Panc1 (cell line): ENCODE data around the gene NDUFS6. TPM values are rescaled to one million over a fixed set of nuclear protein-coding genes. Genes with fewer than 3 reads are reported as not detected.

ENCODE experiments used
- ATAC-seq: fragments of 200-7000 bp; cut with Tn5 transposase; 2 replicates; pipeline ENCODE4 v1.9.1; 2020; ENCODE audit warnings: mild to moderate bottlenecking, moderate library complexity
- BruUV-seq: library from RNA; stranded (reverse); fragments of 400-500 nt; replicated peaks from 2 replicates; lab custom pipeline; 2021; lab: Mats Ljungman, UMichigan
- CTCF ChIA-PET: fragments of 300-600 bp; sonication (Branson Sonifier 250); formaldehyde crosslinking; loops from one replicate; lab custom pipeline; 2022; ENCODE audit warnings: antibody characterized with exemption; lab: Charles Lee
- POLR2A ChIA-PET: fragments of 300-600 bp; sonication (Branson Sonifier 250); formaldehyde crosslinking; loops from one replicate; lab custom pipeline; 2022; ENCODE audit warnings: antibody characterized with exemption; lab: Charles Lee
- DNase-seq: peaks from one replicate; pipeline ENCODE4 v3.0.0-alpha.2; 2010; ENCODE audit warnings: low read depth, low spot score
- H3K27ac ChIP-seq: 2 replicates; pipeline ENCODE4 v1.5.1; 2011; ENCODE audit warnings: mild to moderate bottlenecking, low read length, inconsistent platforms
- H3K27me3 ChIP-seq: fragments of 200-500 bp; sonication (Bioruptor generic); 2 replicates; pipeline ENCODE4 v1.6.0; 2014; ENCODE audit warnings: low read length, inconsistent platforms; ENCODE audit not compliant: control insufficient read depth, insufficient read depth
- H3K36me3 ChIP-seq: fragments of 200-500 bp; sonication (Bioruptor generic); 2 replicates; pipeline ENCODE4 v1.5.1; 2014; ENCODE audit warnings: inconsistent platforms, mild to moderate bottlenecking, low read length, moderate library complexity; ENCODE audit not compliant: control insufficient read depth, insufficient read depth
- H3K4me1 ChIP-seq: 2 replicates; pipeline ENCODE4 v1.5.1; 2011; ENCODE audit warnings: inconsistent platforms, mild to moderate bottlenecking, low read length, moderate library complexity; ENCODE audit not compliant: control insufficient read depth, insufficient read depth
- H3K4me3 ChIP-seq, 2 experiments: 2 replicates each; pipeline ENCODE4 v1.5.1; 2011 to 2012; ENCODE audit warnings: low read depth in 2 of 2, low read length in 2 of 2, mild to moderate bottlenecking in 2 of 2, inconsistent platforms in 1 of 2, moderate library complexity in 1 of 2
- H3K9me3 ChIP-seq: fragments of 200-500 bp; sonication (Bioruptor generic); 2 replicates; pipeline ENCODE4 v1.5.1; 2014; ENCODE audit warnings: low read depth, mild to moderate bottlenecking, inconsistent platforms, low read length, moderate library complexity; ENCODE audit not compliant: control insufficient read depth, insufficient read depth
- POLR2AphosphoS5 ChIP-seq: IDR thresholded peaks from 2 replicates; pipeline ENCODE4 v1.6.1; 2012; ENCODE audit warnings: mild to moderate bottlenecking, low read depth, low read length, moderate library complexity
- SIN3A ChIP-seq: IDR thresholded peaks from 2 replicates; pipeline ENCODE4 v1.6.1; 2012; ENCODE audit warnings: low read depth, mild to moderate bottlenecking, low read length, moderate library complexity, borderline replicate concordance; ENCODE audit not compliant: insufficient read depth
- TCF7L2 ChIP-seq: IDR thresholded peaks from 2 replicates; pipeline ENCODE4 v1.6.1; 2011; ENCODE audit warnings: mild to moderate bottlenecking, low read depth, low read length, inconsistent platforms
- in situ Hi-C: cut with HindIII; loops from 2 replicates; pipeline ENCODE4 v1.10.0; 2016; ENCODE audit warnings: low sequenced_read_pairs, low pct_unique_long_range_greater_than_20kb
- intact Hi-C: fragments of 100-400 bp; cut with micrococcal nuclease; formaldehyde crosslinking; loops from one replicate; pipeline ENCODE4 v1.10.0; 2022; ENCODE audit not compliant: unreplicated experiment
- total RNA-seq: library from RNA; stranded (reverse); gene quantifications from one replicate; pipeline ENCODE4 v1.2.1, GENCODE V29; 2021; ENCODE audit not compliant: unreplicated experiment
- TF ChIP-seq, protein P1 (sequence below): fragments of 450-650 bp; IDR thresholded peaks from 2 replicates; pipeline ENCODE4 v1.5.1; 2017; ENCODE audit warnings: mild to moderate bottlenecking
- TF ChIP-seq, protein P2 (sequence below), 2 experiments: IDR thresholded peaks; 2 replicates each; pipeline ENCODE4 v1.6.1; 2011 to 2012; ENCODE audit warnings: low read depth in 2 of 2, control low read depth in 1 of 2, low read length in 1 of 2, mild to moderate bottlenecking in 1 of 2, moderate library complexity in 1 of 2; ENCODE audit not compliant: insufficient read depth in 1 of 2

NDUFS6 gene
- total RNA-seq, 1 experiment from 2014 or later, result 70.6 TPM

DNA sequence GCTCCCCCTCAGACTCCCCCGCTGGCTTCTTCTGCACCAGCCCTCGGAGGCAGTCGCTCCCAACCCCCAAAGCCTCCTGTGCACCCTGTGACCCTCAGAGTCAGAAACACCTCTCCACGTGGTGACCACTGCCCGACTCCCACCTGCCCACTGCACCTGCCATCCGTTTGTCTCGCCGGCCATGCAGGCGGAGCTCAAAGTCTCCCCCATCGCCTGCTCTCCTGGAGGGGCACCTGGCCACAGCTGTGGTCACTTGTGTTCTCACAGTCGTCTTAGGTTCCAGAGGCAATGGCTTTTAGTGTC, 39.8 kb upstream of the NDUFS6 start:
- ATAC-seq (no peak), DNase-seq (no peak)
- in situ Hi-C loops (no loop called here), intact Hi-C loops (no loop called here)
- no peak overlapping the region for H3K4me3 ChIP-seq
- no peak overlapping the region for H3K27ac ChIP-seq
- TF ChIP-seq SIN3A, result no peak
- TF ChIP-seq TCF7L2, result no peak
- no peak for TF ChIP-seq POLR2AphosphoS5
- TF ChIP-seq, protein P1, sequence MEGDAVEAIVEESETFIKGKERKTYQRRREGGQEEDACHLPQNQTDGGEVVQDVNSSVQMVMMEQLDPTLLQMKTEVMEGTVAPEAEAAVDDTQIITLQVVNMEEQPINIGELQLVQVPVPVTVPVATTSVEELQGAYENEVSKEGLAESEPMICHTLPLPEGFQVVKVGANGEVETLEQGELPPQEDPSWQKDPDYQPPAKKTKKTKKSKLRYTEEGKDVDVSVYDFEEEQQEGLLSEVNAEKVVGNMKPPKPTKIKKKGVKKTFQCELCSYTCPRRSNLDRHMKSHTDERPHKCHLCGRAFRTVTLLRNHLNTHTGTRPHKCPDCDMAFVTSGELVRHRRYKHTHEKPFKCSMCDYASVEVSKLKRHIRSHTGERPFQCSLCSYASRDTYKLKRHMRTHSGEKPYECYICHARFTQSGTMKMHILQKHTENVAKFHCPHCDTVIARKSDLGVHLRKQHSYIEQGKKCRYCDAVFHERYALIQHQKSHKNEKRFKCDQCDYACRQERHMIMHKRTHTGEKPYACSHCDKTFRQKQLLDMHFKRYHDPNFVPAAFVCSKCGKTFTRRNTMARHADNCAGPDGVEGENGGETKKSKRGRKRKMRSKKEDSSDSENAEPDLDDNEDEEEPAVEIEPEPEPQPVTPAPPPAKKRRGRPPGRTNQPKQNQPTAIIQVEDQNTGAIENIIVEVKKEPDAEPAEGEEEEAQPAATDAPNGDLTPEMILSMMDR, result no peak
- TF ChIP-seq, protein P2, sequence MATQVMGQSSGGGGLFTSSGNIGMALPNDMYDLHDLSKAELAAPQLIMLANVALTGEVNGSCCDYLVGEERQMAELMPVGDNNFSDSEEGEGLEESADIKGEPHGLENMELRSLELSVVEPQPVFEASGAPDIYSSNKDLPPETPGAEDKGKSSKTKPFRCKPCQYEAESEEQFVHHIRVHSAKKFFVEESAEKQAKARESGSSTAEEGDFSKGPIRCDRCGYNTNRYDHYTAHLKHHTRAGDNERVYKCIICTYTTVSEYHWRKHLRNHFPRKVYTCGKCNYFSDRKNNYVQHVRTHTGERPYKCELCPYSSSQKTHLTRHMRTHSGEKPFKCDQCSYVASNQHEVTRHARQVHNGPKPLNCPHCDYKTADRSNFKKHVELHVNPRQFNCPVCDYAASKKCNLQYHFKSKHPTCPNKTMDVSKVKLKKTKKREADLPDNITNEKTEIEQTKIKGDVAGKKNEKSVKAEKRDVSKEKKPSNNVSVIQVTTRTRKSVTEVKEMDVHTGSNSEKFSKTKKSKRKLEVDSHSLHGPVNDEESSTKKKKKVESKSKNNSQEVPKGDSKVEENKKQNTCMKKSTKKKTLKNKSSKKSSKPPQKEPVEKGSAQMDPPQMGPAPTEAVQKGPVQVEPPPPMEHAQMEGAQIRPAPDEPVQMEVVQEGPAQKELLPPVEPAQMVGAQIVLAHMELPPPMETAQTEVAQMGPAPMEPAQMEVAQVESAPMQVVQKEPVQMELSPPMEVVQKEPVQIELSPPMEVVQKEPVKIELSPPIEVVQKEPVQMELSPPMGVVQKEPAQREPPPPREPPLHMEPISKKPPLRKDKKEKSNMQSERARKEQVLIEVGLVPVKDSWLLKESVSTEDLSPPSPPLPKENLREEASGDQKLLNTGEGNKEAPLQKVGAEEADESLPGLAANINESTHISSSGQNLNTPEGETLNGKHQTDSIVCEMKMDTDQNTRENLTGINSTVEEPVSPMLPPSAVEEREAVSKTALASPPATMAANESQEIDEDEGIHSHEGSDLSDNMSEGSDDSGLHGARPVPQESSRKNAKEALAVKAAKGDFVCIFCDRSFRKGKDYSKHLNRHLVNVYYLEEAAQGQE (IDR thresholded peaks at IDR 0.05; ENCODE audit: insufficient read depth in 1 of 2, low read depth in 2 of 2, low read length in 1 of 2), result no peak
- no peaks in the 10 kb centered on the region for H3K4me1 ChIP-seq
- no peaks in the 10 kb centered on the region for H3K36me3 ChIP-seq
- no peaks in the 10 kb centered on the region for H3K9me3 ChIP-seq
- no TSS peak for BruUV-seq
- no peaks in the 10 kb centered on the region for H3K27me3 ChIP-seq
- CTCF ChIA-PET, result no interaction called here
- POLR2A ChIA-PET, result no interaction called here

DNA sequence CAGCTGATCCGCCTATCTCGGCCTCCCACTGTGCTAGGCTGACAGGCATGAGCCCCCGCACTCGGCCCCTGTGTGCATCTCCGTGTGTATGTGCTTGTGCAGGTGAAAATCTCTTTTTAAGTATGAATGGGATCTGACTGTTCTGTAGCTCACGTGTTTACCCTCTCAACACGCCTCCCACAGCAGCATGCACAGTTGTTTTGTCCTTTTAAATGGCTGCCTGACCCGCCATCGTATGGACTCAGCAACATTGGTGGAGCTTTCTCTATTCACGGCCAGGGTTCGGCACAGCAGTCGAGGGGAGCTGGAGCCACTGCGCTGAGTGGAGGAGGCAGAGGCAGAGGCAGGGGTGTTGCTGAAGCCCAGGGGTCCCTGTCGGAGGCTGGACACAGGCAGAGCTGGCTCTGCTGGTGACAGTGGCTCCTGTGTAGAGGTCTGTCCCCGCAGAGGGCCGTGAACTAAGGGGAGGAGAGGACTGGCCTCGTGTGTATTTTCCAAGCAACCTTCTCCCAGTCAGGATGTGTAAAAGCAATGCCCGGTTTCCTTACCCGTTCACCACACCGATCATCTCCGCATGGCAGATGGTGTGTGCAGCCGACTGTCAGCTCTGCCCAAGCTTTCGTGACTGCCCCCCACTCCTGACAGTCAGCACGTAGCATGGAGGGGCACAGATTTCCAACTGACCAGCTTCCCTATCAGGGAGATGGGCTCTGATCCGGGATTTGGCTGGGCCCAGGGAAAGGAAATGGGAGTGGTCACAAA, 38.9 kb upstream of the NDUFS6 start:
- Histone ChIP-seq H3K4me3 (no peak overlapping the region), H3K27me3 (no peaks in the 10 kb centered on the region), H3K27ac (no peak overlapping the region), H3K36me3 (no peaks in the 10 kb centered on the region), H3K4me1 (no peaks in the 10 kb centered on the region), H3K9me3 (no peaks in the 10 kb centered on the region)
- ATAC-seq (no peak), DNase-seq (no peak)
- ChIA-PET CTCF (interaction anchor here (2.1 kb wide), 1 partner anchor 277 kb away, joined by 6 read pairs; no protein-coding TSS in a partner anchor), POLR2A (no interaction called here)
- in situ Hi-C loops, result no loop called here
- intact Hi-C loops, result loop anchor here (2.0 kb wide), 1 partner anchor 276 kb away; no protein-coding TSS in a partner anchor
- no peak for TF ChIP-seq TCF7L2
- TF ChIP-seq, protein P2 (IDR thresholded peaks at IDR 0.05; ENCODE audit: insufficient read depth in 1 of 2, low read depth in 2 of 2, low read length in 1 of 2), result no peak
- TF ChIP-seq SIN3A, result no peak
- TF ChIP-seq, protein P1, result no peak
- TF ChIP-seq POLR2AphosphoS5, result no peak
- BruUV-seq, result no TSS peak
